Neural crest cell (in vitro differentiated cells): Measurements from ENCODE around the gene ADCY9. TPM values are rescaled to one million over a fixed set of nuclear protein-coding genes. Genes with fewer than 3 reads are reported as not detected.
A peak's percentile ranks its signal among the peaks of the same experiment; 100 is the strongest.

Experiments
- DNase-seq: peaks from one replicate; pipeline ENCODE4 v3.0.0; 2021; ENCODE audit warnings: low read depth, mixed read lengths, low spot score
- H3K27ac Mint-ChIP-seq: one replicate; pipeline ENCODE4 v1.8.0; 2021; ENCODE audit warnings: mild to moderate bottlenecking, mixed read lengths; ENCODE audit not compliant: unreplicated experiment
- H3K27me3 Mint-ChIP-seq: 2 replicates; pipeline ENCODE4 v1.8.0; 2021; ENCODE audit warnings: low read depth, mild to moderate bottlenecking, mixed read lengths
- H3K36me3 Mint-ChIP-seq: 2 replicates; pipeline ENCODE4 v1.8.0; 2021; ENCODE audit warnings: low read depth, mild to moderate bottlenecking, mixed read lengths
- H3K4me1 Mint-ChIP-seq: 2 replicates; pipeline ENCODE4 v1.8.0; 2021; ENCODE audit warnings: mixed read lengths
- H3K4me3 Mint-ChIP-seq: one replicate; pipeline ENCODE4 v1.8.0; 2021; ENCODE audit warnings: mild to moderate bottlenecking, mixed read lengths
- H3K9me3 Mint-ChIP-seq: 2 replicates; pipeline ENCODE4 v1.8.0; 2021; ENCODE audit warnings: mixed read lengths
- total RNA-seq: library from RNA; stranded (reverse); gene quantifications from 2 replicates; pipeline ENCODE4 v1.2.1, GENCODE V29; 2021
- TF ChIP-seq, protein P1 (sequence below): fragments of 200-600 bp; sonication (generic); conservative IDR thresholded peaks from 2 replicates; pipeline ENCODE4 v1.5.0; 2021; ENCODE audit warnings: antibody characterized with exemption, mild to moderate bottlenecking

The ADCY9 gene
- total RNA-seq, 1 donor from 2014 or later: 11.6 TPM

DNA sequence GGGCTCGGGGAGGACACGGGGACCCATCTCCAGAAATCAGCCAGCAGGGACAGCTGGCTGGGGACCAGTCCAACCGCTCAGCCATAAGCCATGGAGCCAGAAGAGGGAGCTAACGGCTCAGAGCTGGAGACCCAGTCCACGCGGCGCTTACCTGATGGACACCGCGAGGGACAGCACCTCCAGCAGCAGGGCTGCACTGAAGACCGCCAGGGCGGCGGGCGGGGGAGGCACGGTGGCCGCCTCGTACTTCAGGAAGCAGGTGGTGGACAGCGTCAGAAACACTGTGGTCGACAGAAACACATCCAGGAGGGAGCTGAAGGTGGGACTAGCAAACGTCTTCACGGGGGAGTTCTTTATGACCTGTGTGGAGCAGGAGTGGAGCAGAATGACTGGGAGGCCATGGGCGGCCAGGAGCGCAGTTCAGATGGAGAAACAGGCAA, 133.1 kb downstream of the ADCY9 start:
- Mint-ChIP-seq H3K27me3 (no peaks in the 10 kb centered on the region), H3K4me3 (no peak overlapping the region), H3K27ac (no peak overlapping the region), H3K36me3 (no peaks in the 10 kb centered on the region), H3K9me3 (no peaks in the 10 kb centered on the region), H3K4me1 (peaks cover 3% of the 10 kb centered on the region)
- TF ChIP-seq, protein P1, sequence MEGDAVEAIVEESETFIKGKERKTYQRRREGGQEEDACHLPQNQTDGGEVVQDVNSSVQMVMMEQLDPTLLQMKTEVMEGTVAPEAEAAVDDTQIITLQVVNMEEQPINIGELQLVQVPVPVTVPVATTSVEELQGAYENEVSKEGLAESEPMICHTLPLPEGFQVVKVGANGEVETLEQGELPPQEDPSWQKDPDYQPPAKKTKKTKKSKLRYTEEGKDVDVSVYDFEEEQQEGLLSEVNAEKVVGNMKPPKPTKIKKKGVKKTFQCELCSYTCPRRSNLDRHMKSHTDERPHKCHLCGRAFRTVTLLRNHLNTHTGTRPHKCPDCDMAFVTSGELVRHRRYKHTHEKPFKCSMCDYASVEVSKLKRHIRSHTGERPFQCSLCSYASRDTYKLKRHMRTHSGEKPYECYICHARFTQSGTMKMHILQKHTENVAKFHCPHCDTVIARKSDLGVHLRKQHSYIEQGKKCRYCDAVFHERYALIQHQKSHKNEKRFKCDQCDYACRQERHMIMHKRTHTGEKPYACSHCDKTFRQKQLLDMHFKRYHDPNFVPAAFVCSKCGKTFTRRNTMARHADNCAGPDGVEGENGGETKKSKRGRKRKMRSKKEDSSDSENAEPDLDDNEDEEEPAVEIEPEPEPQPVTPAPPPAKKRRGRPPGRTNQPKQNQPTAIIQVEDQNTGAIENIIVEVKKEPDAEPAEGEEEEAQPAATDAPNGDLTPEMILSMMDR: peak; percentile 82
- peak; percentile 58 for DNase-seq

DNA sequence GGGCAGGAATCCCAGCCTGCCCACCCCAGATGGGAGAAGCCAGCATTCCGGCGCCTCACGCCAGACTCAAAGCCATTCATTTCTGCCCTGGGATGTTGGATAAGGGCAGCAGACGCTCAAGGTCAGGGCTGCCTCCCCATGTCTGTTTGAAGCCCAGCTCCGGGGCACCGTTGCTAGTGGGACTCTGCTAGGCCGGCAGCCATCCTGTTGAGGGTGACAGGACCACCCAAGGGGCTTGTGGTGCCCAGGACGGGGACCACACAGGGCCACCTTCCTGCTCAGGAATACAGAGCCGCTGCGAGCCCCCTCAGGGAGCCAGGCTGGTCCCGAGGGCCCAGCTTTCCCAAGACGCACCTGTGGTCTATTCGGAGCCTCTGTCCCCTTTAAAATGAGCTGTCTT, 134.0 kb downstream of the ADCY9 start:
- no peak for DNase-seq
- Mint-ChIP-seq H3K27me3 (no peaks in the 10 kb centered on the region), H3K4me1 (peaks cover 3% of the 10 kb centered on the region), H3K27ac (no peak overlapping the region), H3K9me3 (no peaks in the 10 kb centered on the region), H3K36me3 (no peaks in the 10 kb centered on the region), H3K4me3 (no peak overlapping the region)
- TF ChIP-seq, protein P1: no peak

DNA sequence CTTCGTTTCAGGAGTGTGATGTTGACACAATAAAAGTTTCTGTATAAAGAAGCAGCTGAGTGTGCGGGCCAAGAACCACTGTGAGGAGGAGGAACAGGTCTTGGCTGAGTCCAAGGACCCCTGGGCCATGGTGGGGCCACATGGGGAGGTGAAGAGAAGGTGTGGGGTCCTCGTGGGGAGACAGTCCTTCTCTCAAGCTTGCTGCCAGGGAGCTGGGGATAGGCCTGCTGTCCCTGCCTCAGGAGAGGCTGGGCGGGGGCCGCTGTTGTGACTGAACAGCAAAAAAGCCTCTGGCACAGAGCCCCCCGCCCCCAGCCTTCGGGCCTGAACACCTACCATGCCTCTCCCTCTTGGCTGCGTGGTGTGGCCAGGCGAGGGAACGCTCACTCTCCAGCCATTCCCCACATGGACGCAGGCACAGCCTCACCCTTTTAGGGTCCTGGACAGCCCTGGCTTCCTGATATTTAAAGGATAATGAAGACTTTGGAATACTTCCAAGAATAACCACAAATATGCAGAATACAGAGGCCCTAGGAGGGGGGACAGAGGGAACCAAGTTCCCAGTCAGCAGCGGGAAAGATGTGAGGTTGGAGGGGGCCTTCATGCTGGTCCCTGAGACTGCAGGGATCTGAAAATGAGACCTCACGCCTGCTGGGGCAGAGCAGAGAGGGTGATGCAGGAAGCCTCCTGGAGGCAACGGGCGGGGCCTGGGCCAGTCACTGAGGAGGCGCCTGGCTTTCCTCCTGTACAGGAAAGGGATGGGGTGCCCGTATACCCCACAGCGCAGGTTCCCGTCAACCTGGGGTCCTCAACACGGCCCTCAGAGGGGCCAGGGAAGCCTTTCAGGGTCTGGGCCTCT, 135.8 kb downstream of the ADCY9 start:
- H3K4me1 Mint-ChIP-seq: peaks cover 3% of the 10 kb centered on the region
- TF ChIP-seq, protein P1: no peak
- H3K27me3 Mint-ChIP-seq: no peaks in the 10 kb centered on the region
- H3K9me3 Mint-ChIP-seq: no peaks in the 10 kb centered on the region
- peak overlapping the region; percentile 36 for H3K27ac Mint-ChIP-seq
- H3K4me3 Mint-ChIP-seq: no peak overlapping the region
- no peak for DNase-seq
- no peaks in the 10 kb centered on the region for H3K36me3 Mint-ChIP-seq

DNA sequence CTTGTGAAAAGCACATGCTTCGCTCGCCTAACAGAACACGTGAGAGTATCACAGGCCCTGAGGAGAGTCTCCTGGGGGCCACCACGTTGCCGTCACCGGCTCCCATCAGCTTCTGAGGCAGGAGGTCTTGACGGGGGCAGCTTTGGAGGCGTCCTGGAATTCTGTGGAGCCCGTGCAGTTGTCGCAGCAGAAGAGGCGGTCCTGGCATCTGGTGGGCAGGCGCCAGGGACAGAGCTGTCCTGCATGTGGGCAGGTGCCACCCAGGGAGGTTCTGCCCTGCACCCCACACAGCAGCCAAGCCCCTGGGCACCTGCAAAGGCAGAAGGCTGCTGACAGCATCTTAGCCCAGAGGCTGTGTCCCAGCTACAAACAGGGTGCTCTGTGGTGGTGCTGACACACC, 136.7 kb downstream of the ADCY9 start:
- H3K27me3 Mint-ChIP-seq: no peaks in the 10 kb centered on the region

DNA sequence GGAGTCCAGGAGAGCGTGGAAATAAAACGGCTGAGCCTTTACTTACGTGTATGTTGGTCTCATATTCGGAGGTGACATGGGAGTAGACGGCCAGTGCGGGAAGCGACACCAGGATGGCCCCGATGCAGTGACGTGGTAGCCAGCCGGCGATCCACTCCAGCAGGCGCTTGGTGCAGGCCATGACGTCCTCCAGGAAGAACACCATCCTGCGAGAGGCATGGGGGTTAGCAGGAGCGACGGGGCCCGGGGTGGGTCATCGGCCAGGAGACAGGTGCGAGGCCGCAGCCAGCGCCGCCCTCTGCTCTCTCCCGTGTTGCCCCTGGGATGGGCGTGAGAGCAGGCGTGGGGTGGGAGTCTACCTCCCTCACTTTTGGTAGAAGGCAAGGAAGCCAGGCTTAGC, 137.2 kb downstream of the ADCY9 start:
- Mint-ChIP-seq H3K4me3 (no peak overlapping the region), H3K36me3 (no peaks in the 10 kb centered on the region), H3K27ac (no peak overlapping the region), H3K9me3 (no peaks in the 10 kb centered on the region), H3K4me1 (peaks cover 3% of the 10 kb centered on the region), H3K27me3 (no peaks in the 10 kb centered on the region)
- DNase-seq: no peak
- TF ChIP-seq, protein P1: no peak

More for the DNA sequence above, 136.7 kb downstream of the ADCY9 start:
- Mint-ChIP-seq H3K9me3 (no peaks in the 10 kb centered on the region), H3K4me3 (no peak overlapping the region), H3K27ac (no peak overlapping the region), H3K36me3 (no peaks in the 10 kb centered on the region), H3K4me1 (peaks cover 3% of the 10 kb centered on the region)
- DNase-seq: no peak
- TF ChIP-seq, protein P1: no peak
